A549 (cell line): Measurements from ENCODE around the gene RTRAF. TPM values are rescaled to one million over a fixed set of nuclear protein-coding genes. Genes with fewer than 3 reads are reported as not detected.

Experiments
- ATAC-seq, 2 experiments: fragments of 200-7000 bp in 1 of 2; fragments of >200 bp in 1 of 2; cut with Nextera tagmentation in 1 of 2; cut with Tn5 transposase in 1 of 2; 3 replicates each; pipeline versions ENCODE4 v1.8.0 to v1.9.1; 2018 to 2020; ENCODE audit warnings: mild to moderate bottlenecking in 1 of 2, moderate library complexity in 1 of 2
- CTCF ChIA-PET: fragments of 300-600 bp; sonication (Branson Sonifier 250); formaldehyde crosslinking; extraction: SDS; loops from one replicate; lab custom pipeline; 2021; ENCODE audit warnings: antibody characterized with exemption, inconsistent platforms; lab: Yijun Ruan, JAX
- POLR2A ChIA-PET: fragments of 350-600 bp; formaldehyde crosslinking; extraction: SDS; loops from one replicate; lab custom pipeline; 2021; ENCODE audit warnings: antibody characterized with exemption, inconsistent platforms; lab: Yijun Ruan, JAX
- DNase-seq, 2 experiments: peaks; one replicate each; pipeline versions ENCODE4 v3.0.0 to v3.0.0-alpha.2; 2011 to 2016; ENCODE audit warnings: low read depth in 1 of 2, low spot score in 1 of 2
- FAIRE-seq: peaks from 2 replicates; lab custom pipeline; 2011; peaks lifted over from hg19 to GRCh38; lab: Jason Lieb, UNC
- H3K27ac ChIP-seq, 2 experiments: fragments of >200 bp; sonication (Bioruptor Twin); formaldehyde crosslinking; 3 replicates each; pipeline ENCODE4 v1.5.1; 2016 to 2017
- H3K4me1 ChIP-seq: fragments of >200 bp; sonication (Bioruptor Twin); formaldehyde crosslinking; 3 replicates; pipeline ENCODE4 v1.6.1; 2016
- H3K4me2 ChIP-seq: fragments of >200 bp; sonication (Bioruptor Twin); formaldehyde crosslinking; 3 replicates; pipeline ENCODE4 v1.6.1; 2016
- H3K4me3 ChIP-seq: fragments of >200 bp; sonication (Bioruptor Twin); formaldehyde crosslinking; 3 replicates; pipeline ENCODE4 v1.5.1; 2016
- H3K9me3 ChIP-seq: fragments of >200 bp; sonication (Bioruptor Twin); formaldehyde crosslinking; 3 replicates; pipeline ENCODE4 v1.6.1; 2016
- ATOH8 ChIP-seq: fragments of 250-450 bp; sonication (Bioruptor Pico); IDR thresholded peaks from 2 replicates; pipeline ENCODE4 v1.5.0; 2020; ENCODE audit warnings: low read depth, mild to moderate bottlenecking, moderate library complexity
- CBX2 ChIP-seq: fragments of 200-600 bp; sonication (generic); IDR thresholded peaks from 2 replicates; pipeline ENCODE4 v1.6.1; 2016; ENCODE audit warnings: low read depth, mild to moderate bottlenecking, borderline replicate concordance
- CBX8 ChIP-seq: fragments of 200-600 bp; sonication (generic); IDR thresholded peaks from 2 replicates; pipeline ENCODE4 v1.6.1; 2016
- CEBPB ChIP-seq, 2 experiments: fragments of >200 bp in 1 of 2; sonication (Bioruptor Twin) in 1 of 2; formaldehyde crosslinking in 1 of 2; IDR thresholded peaks; 2 replicates each; pipeline ENCODE4 v1.6.1; 2012 to 2016
- CHD2 ChIP-seq: fragments of 150-350 bp; IDR thresholded peaks from 2 replicates; pipeline ENCODE4 v1.6.1; 2014; ENCODE audit warnings: low read length; ENCODE audit not compliant: partially characterized antibody
- CTCF ChIP-seq: fragments of >200 bp; sonication (Bioruptor Twin); formaldehyde crosslinking; IDR thresholded peaks from 3 replicates; pipeline ENCODE4 v1.5.1; 2016
- EHF ChIP-seq: fragments of 250-450 bp; sonication (Bioruptor Pico); IDR thresholded peaks from 2 replicates; pipeline ENCODE4 v1.5.0; 2020; ENCODE audit warnings: mild to moderate bottlenecking
- EP300 ChIP-seq, 2 experiments: fragments of >200 bp; sonication (Bioruptor Twin); formaldehyde crosslinking; IDR thresholded peaks; 2 replicates in 1 of 2; 3 replicates in 1 of 2; pipeline ENCODE4 v1.6.1; 2016 to 2017
- ESRRA ChIP-seq: fragments of 150-350 bp; IDR thresholded peaks from 2 replicates; pipeline ENCODE4 v1.6.1; 2014; ENCODE audit warnings: mild to moderate bottlenecking, low read length, borderline replicate concordance
- FOSB ChIP-seq: fragments of 250-450 bp; sonication (Bioruptor Pico); IDR thresholded peaks from 2 replicates; pipeline ENCODE4 v1.5.0; 2020; ENCODE audit warnings: mild to moderate bottlenecking, moderate library complexity
- FOSL2 ChIP-seq, 2 experiments: fragments of 450-650 bp in 1 of 2; fragments of >200 bp in 1 of 2; sonication (Bioruptor Twin) in 1 of 2; formaldehyde crosslinking; IDR thresholded peaks; 2 replicates each; pipeline versions ENCODE4 v1.5.0 to v1.6.1; 2016 to 2020; ENCODE audit warnings: mild to moderate bottlenecking in 1 of 2, moderate library complexity in 1 of 2
- HDAC2 ChIP-seq: fragments of 200-600 bp; sonication (generic); IDR thresholded peaks from 2 replicates; pipeline ENCODE4 v1.6.1; 2016
- HEYL ChIP-seq: fragments of 250-450 bp; sonication (Bioruptor Pico); IDR thresholded peaks from 2 replicates; pipeline ENCODE4 v1.8.0; 2021; ENCODE audit warnings: mild to moderate bottlenecking, moderate library complexity
- HOXA7 ChIP-seq: fragments of 250-450 bp; sonication (Bioruptor Pico); IDR thresholded peaks from 2 replicates; pipeline ENCODE4 v1.5.0; 2020; ENCODE audit warnings: mild to moderate bottlenecking, moderate library complexity
- HOXB13 ChIP-seq: fragments of 250-450 bp; sonication (Bioruptor Pico); IDR thresholded peaks from 2 replicates; pipeline ENCODE4 v1.5.0; 2020; ENCODE audit warnings: low read depth, mild to moderate bottlenecking, moderate library complexity
- MAFK ChIP-seq: fragments of 450-650 bp; IDR thresholded peaks from 2 replicates; pipeline ENCODE4 v1.6.1; 2014; ENCODE audit not compliant: partially characterized antibody
- NFE2L2 ChIP-seq: fragments of 150-350 bp; conservative IDR thresholded peaks from 2 replicates; pipeline ENCODE4 v1.6.1; 2014; ENCODE audit warnings: low read length
- RCOR1 ChIP-seq: fragments of 150-350 bp; IDR thresholded peaks from 2 replicates; pipeline ENCODE4 v1.6.1; 2014; ENCODE audit warnings: antibody characterized with exemption, low read length, low read depth
- RFX5 ChIP-seq: fragments of 450-650 bp; IDR thresholded peaks from 2 replicates; pipeline ENCODE4 v1.7.1; 2014; ENCODE audit warnings: antibody characterized with exemption, mild to moderate bottlenecking, moderate library complexity
- SMC3 ChIP-seq: fragments of >200 bp; sonication (Bioruptor Twin); formaldehyde crosslinking; IDR thresholded peaks from 3 replicates; pipeline ENCODE4 v1.6.1; 2018; ENCODE audit warnings: inconsistent platforms
- TP53 ChIP-seq: fragments of 250-450 bp; sonication (Bioruptor Pico); IDR thresholded peaks from 2 replicates; pipeline ENCODE4 v1.5.0; 2021; ENCODE audit warnings: mild to moderate bottlenecking, moderate library complexity
- ZSCAN20 ChIP-seq: fragments of 250-450 bp; sonication (Bioruptor Pico); IDR thresholded peaks from 2 replicates; pipeline ENCODE4 v1.8.0; 2022; ENCODE audit warnings: mild to moderate bottlenecking, moderate library complexity
- WGBS: methylation state at CpG from one replicate; pipeline ENCODE4 v1.1.6; 2017; ENCODE audit errors: missing lambda C conversion rate; 5-methylcytosine and 5-hydroxymethylcytosine counted together
- polyA plus RNA-seq, 4 experiments: library from polyadenylated mRNA; depleted of rRNA in 3 of 4; stranded (reverse); fragments of >200 nt; fragmentation: RNase III in 1 of 4; extraction: RNeasy Plus Mini Kit Qiagen cat#74134 plus additional on column Dnase treatment in 1 of 4; gene quantifications; 2 replicates in 3 of 4; 3 replicates in 1 of 4; pipeline ENCODE4 v1.2.3, GENCODE V29; 2011 to 2017
- TF ChIP-seq, protein P1 (sequence below): fragments of >200 bp; sonication (Bioruptor Twin); formaldehyde crosslinking; IDR thresholded peaks from 3 replicates; pipeline ENCODE4 v1.6.1; 2016

Gene RTRAF
- polyA plus RNA-seq, 2 of the 4 experiments (the other 2 are of a cell fraction): 271 to 341 TPM

- no peak for TF ChIP-seq MAFK
Observed at GRCh38 chr14:52020866-52021717, 31.7 kb downstream of the RTRAF start (continued).

DNA sequence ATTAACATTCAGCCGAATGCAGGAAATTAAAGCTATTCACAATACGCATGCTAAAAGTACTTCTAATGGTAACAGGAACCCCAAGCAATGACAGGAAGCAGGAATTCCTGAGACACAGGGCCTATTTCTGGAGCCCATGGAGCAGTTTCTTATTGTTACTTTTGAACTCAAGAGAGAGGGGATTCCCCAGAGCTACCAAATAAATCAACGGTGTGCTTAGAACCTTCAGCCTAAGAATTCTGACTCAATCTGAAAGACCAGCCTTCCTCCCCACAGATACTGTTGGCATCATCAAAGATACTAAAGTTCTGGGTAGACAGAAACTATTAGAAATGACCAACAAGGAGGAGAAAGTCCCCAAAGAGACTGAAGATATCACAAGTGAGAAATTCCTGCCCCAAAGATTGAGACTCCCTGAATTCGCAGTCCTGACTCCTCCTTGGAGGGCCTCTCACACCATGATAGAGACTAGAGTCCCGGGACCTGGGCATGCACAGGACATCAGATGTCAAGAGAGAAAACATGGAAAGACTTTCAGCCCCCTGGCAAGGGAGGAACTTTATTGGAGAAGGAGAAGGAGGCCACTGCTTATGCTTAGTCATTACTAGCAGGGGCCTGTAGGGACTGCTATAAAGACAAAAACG, 32.7 kb downstream of the RTRAF start:
- FAIRE-seq: no peak
- POLR2A ChIA-PET: no interaction called here
- TF ChIP-seq HOXB13 (CRISPR knock-in tag) (no peak), TP53 (CRISPR knock-in tag) (no peak), ESRRA (no peak), HDAC2 (no peak), NFE2L2 (no peak), ATOH8 (CRISPR knock-in tag) (no peak), CEBPB (IDR thresholded peaks at IDR 0.05) (no peak), HEYL (CRISPR knock-in tag) (no peak)
- TF ChIP-seq, protein P1, sequence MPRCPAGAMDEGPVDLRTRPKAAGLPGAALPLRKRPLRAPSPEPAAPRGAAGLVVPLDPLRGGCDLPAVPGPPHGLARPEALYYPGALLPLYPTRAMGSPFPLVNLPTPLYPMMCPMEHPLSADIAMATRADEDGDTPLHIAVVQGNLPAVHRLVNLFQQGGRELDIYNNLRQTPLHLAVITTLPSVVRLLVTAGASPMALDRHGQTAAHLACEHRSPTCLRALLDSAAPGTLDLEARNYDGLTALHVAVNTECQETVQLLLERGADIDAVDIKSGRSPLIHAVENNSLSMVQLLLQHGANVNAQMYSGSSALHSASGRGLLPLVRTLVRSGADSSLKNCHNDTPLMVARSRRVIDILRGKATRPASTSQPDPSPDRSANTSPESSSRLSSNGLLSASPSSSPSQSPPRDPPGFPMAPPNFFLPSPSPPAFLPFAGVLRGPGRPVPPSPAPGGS: no peak
- Histone ChIP-seq H3K4me3 (no peak overlapping the region), H3K27ac (no peak overlapping the region), H3K4me2 (no peak overlapping the region), H3K9me3 (no peaks in the 10 kb centered on the region), H3K4me1 (no peaks in the 10 kb centered on the region)
- WGBS: 69% methylated on average over 6 of the region's 6 CpGs
- no peak for DNase-seq
- CTCF ChIA-PET: interaction anchor here (1.3 to 2.1 kb wide), 2 partner anchors 21 to 110 kb away, joined by 4 to 9 read pairs; no protein-coding TSS in a partner anchor
- no peak for ATAC-seq

DNA sequence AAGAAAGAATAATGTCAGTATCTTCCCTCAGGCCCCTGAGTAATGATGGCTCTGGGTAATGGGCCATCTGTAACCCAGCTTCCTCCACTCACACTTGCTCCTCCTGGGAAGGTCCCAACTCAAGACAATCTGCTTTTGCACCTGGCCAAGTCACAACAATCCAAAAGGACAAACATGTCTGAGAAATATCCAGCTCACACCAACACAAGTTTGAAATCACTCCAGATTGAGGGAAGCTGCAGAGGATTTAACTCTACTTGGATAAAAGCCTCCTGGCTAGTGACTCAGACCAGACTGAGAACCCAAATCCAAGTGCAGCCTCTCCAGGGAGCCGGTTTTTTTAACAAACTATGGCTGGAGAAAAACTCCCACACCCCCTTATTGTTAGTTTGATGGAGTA, 34.2 kb downstream of the RTRAF start:
- H3K9me3 ChIP-seq: no peaks in the 10 kb centered on the region
- ChIA-PET POLR2A (no interaction called here), CTCF (interaction anchor here (1.4 to 2.1 kb wide), 2 partner anchors 20 to 27 kb away, joined by 4 to 9 read pairs; no protein-coding TSS in a partner anchor)
- DNase-seq: no peak
- TF ChIP-seq EP300 (IDR thresholded peaks at IDR 0.05) (no peak), CHD2 (no peak), ESRRA (no peak), RFX5 (no peak), MAFK (no peak)
- no peak overlapping the region for H3K4me2 ChIP-seq
- 52% methylated on average over 1 of the region's 1 CpG for WGBS
- ATAC-seq: no peak
- H3K4me1 ChIP-seq: no peaks in the 10 kb centered on the region
- no peak overlapping the region for H3K4me3 ChIP-seq
- H3K27ac ChIP-seq: no peak overlapping the region
- FAIRE-seq: no peak

- CTCF ChIA-PET: interaction anchor here (1.4 to 1.8 kb wide), 2 partner anchors 13 to 19 kb away, joined by 3 to 7 read pairs; no protein-coding TSS in a partner anchor
- Histone ChIP-seq H3K9me3 (no peaks in the 10 kb centered on the region), H3K4me1 (no peaks in the 10 kb centered on the region), H3K4me3 (no peak overlapping the region)
- ATAC-seq (no peak; a peak in 1 of 6 replicates), FAIRE-seq (no peak)
- TF ChIP-seq CTCF (no peak), FOSL2 (IDR thresholded peaks at IDR 0.05) (no peak), FOSL2 (CRISPR knock-in tag; IDR thresholded peaks at IDR 0.05) (no peak), CBX2 (no peak), CBX8 (no peak), ZSCAN20 (CRISPR knock-in tag) (no peak), HOXA7 (no peak), RCOR1 (no peak), FOSB (CRISPR knock-in tag) (no peak), EHF (CRISPR knock-in tag) (no peak), ATOH8 (CRISPR knock-in tag) (no peak), SMC3 (no peak), RFX5 (no peak)
- TF ChIP-seq, all 56 proteins: peak for 0
- POLR2A ChIA-PET: no interaction called here
- DNase-seq: no peak
- no peak overlapping the region for H3K27ac ChIP-seq
- no peak overlapping the region for H3K4me2 ChIP-seq
Observed at GRCh38 chr14:52025310-52025709, 36.0 kb downstream of the RTRAF start.
